Endothelial cell of umbilical vein (primary cell): ENCODE data around the gene SLC35F5. TPM values are rescaled to one million over a fixed set of nuclear protein-coding genes. Genes with fewer than 3 reads are reported as not detected.

Source experiments
- BruUV-seq: library from RNA; stranded (reverse); fragments of 400-500 nt; replicated peaks from 2 replicates; lab custom pipeline; 2021; lab: Mats Ljungman, UMichigan
- CTCF ChIA-PET: fragments of 300-600, 350-600 bp; sonication (Branson Sonifier 250); formaldehyde crosslinking; loops from one replicate; lab custom pipeline; 2021; ENCODE audit warnings: antibody characterized with exemption, inconsistent platforms; lab: Charles Lee
- POLR2A ChIA-PET: fragments of 300-600, 350-600 bp; sonication (Branson Sonifier 250); formaldehyde crosslinking; loops from one replicate; lab custom pipeline; 2021; ENCODE audit warnings: antibody characterized with exemption, inconsistent platforms; lab: Charles Lee
- DNase-seq: peaks from one replicate; pipeline ENCODE4 v3.0.0-alpha.2; 2011; ENCODE audit warnings: low read depth, low spot score
- FAIRE-seq: peaks from 2 replicates; lab custom pipeline; 2011; peaks lifted over from hg19 to GRCh38; lab: Jason Lieb, UNC
- H2AFZ ChIP-seq: 2 replicates; pipeline ENCODE4 v1.6.0; 2012; ENCODE audit warnings: low read depth, low read length, control low read depth, inconsistent platforms
- H3K27ac ChIP-seq: 2 replicates; pipeline ENCODE4 v1.5.1; 2011; ENCODE audit warnings: low read depth, mild to moderate bottlenecking, control low read depth, low read length, moderate library complexity; ENCODE audit not compliant: insufficient read depth
- H3K27me3 ChIP-seq, 2 experiments: 2 replicates each; pipeline versions ENCODE4 v1.6.0 to v1.6.1; 2011; ENCODE audit warnings: low read length in 2 of 2, mixed read lengths in 1 of 2; ENCODE audit not compliant: control insufficient read depth in 2 of 2, insufficient read depth in 2 of 2
- H3K36me3 ChIP-seq, 2 experiments: 2 replicates in 1 of 2; 3 replicates in 1 of 2; pipeline ENCODE4 v1.5.1; 2011; ENCODE audit warnings: low read length in 2 of 2, mild to moderate bottlenecking in 1 of 2, moderate library complexity in 1 of 2; ENCODE audit not compliant: control insufficient read depth in 2 of 2, insufficient read depth in 2 of 2; ENCODE audit errors: extremely low read depth in 1 of 2
- H3K4me1 ChIP-seq: 3 replicates; pipeline ENCODE4 v1.5.1; 2011; ENCODE audit warnings: mild to moderate bottlenecking, low read length; ENCODE audit not compliant: control insufficient read depth, insufficient read depth; ENCODE audit errors: extremely low read depth
- H3K4me2 ChIP-seq: 2 replicates; pipeline ENCODE4 v1.6.1; 2011; ENCODE audit warnings: low read length, control low read depth, mixed read lengths; ENCODE audit not compliant: insufficient read depth
- H3K4me3 ChIP-seq, 3 experiments: fragments of 200-600 bp in 1 of 3; sonication (generic), shearing (Covaris generic) in 1 of 3; replicated peaks in 1 of 3; 2 replicates each; pipeline ENCODE4 v1.5.1; 2011 to 2016; ENCODE audit warnings: control low read depth in 3 of 3, low read length in 3 of 3, mild to moderate bottlenecking in 2 of 3, inconsistent platforms in 1 of 3, low read depth in 1 of 3, moderate library complexity in 1 of 3; ENCODE audit not compliant: insufficient read depth in 1 of 3
- H3K79me2 ChIP-seq: 2 replicates; pipeline ENCODE4 v1.6.0; 2012; ENCODE audit warnings: low read length, inconsistent platforms; ENCODE audit not compliant: control insufficient read depth, insufficient read depth
- H3K9ac ChIP-seq: replicated peaks from 2 replicates; pipeline ENCODE3; 2011; ENCODE audit warnings: low read length, control low read depth; ENCODE audit not compliant: insufficient read depth; ENCODE audit errors: extremely low read depth
- H3K9me1 ChIP-seq: replicated peaks from 3 replicates; pipeline ENCODE4 v1.6.0; 2011; ENCODE audit warnings: mild to moderate bottlenecking, low read length; ENCODE audit not compliant: control insufficient read depth, insufficient read depth; ENCODE audit errors: extremely low read depth
- H3K9me3 ChIP-seq: replicated peaks from 2 replicates; pipeline ENCODE4 v1.5.1; 2012; ENCODE audit warnings: low read length, inconsistent platforms; ENCODE audit not compliant: control insufficient read depth, insufficient read depth
- H4K20me1 ChIP-seq: replicated peaks from 2 replicates; pipeline ENCODE3; 2011; ENCODE audit warnings: mild to moderate bottlenecking, low read length; ENCODE audit not compliant: control insufficient read depth, insufficient read depth; ENCODE audit errors: extremely low read depth
- EZH2 ChIP-seq: IDR thresholded peaks from 2 replicates; pipeline ENCODE4 v1.6.1; 2012; ENCODE audit warnings: borderline replicate concordance, low read depth, mild to moderate bottlenecking, moderate library complexity, low read length, inconsistent platforms; ENCODE audit not compliant: severe bottlenecking
- FOS ChIP-seq: IDR thresholded peaks from 2 replicates; pipeline ENCODE4 v1.6.1; 2011; ENCODE audit warnings: mild to moderate bottlenecking, low read length, moderate library complexity, borderline replicate concordance; ENCODE audit not compliant: insufficient read depth
- GATA2 ChIP-seq: IDR thresholded peaks from 2 replicates; pipeline ENCODE4 v1.7.0; 2011; ENCODE audit warnings: low read depth, mild to moderate bottlenecking, moderate library complexity, mixed read lengths, low read length; ENCODE audit not compliant: insufficient read length, insufficient read depth
- JUN ChIP-seq: IDR thresholded peaks from 2 replicates; pipeline ENCODE4 v1.6.1; 2011; ENCODE audit warnings: borderline replicate concordance, low read depth; ENCODE audit not compliant: insufficient read length, insufficient read depth
- MYC ChIP-seq: IDR thresholded peaks from one replicate; pipeline ENCODE4 v1.6.1; 2011; ENCODE audit warnings: mild to moderate bottlenecking, low read depth, low read length
- POLR2A ChIP-seq: IDR thresholded peaks from 2 replicates; pipeline ENCODE4 v1.6.1; 2012; ENCODE audit warnings: low read depth, mild to moderate bottlenecking, control low read depth, low read length
- POLR2AphosphoS5 ChIP-seq: IDR thresholded peaks from 2 replicates; pipeline ENCODE4 v1.6.1; 2012; ENCODE audit warnings: low read depth, mild to moderate bottlenecking, control low read depth, low read length, moderate library complexity; ENCODE audit not compliant: insufficient read depth
- dilution Hi-C: fragments of 300-500 bp; cut with MboI; formaldehyde crosslinking; loops from one replicate; pipeline ENCODE4 v1.15.0; 2019; ENCODE audit warnings: low sequenced_read_pairs; ENCODE audit not compliant: extremely low pct_ligation_motif_present
- intact Hi-C: fragments of 100-400 bp; cut with micrococcal nuclease; formaldehyde crosslinking; loops from one replicate; pipeline ENCODE4 v1.10.0; 2022
- polyA plus RNA-seq, 4 experiments: library from polyadenylated mRNA; depleted of rRNA in 3 of 4; stranded (reverse) in 3 of 4; unstranded in 1 of 4; fragments of >200 nt; gene quantifications; 2 replicates each; pipeline versions ENCODE4 v1.2.1 to v1.2.3, GENCODE V29; 2011 to 2012; ENCODE audit warnings: missing spikeins in 1 of 4
- total RNA-seq: library from RNA; stranded (reverse); gene quantifications from 2 replicates; pipeline ENCODE4 v1.2.3, GENCODE V29; 2021
- TF ChIP-seq, protein P1 (sequence below): IDR thresholded peaks from 2 replicates; pipeline ENCODE4 v1.6.1; 2011; ENCODE audit not compliant: insufficient read depth, insufficient read length
- TF ChIP-seq, protein P2 (sequence below), 2 donors: IDR thresholded peaks; 1 replicate in 1 of 2; 2 replicates in 1 of 2; pipeline ENCODE4 v1.5.1; 2011; ENCODE audit warnings: low read length in 2 of 2, mild to moderate bottlenecking in 2 of 2, moderate library complexity in 2 of 2, control low read depth in 1 of 2, inconsistent platforms in 1 of 2, low read depth in 1 of 2; ENCODE audit not compliant: insufficient read depth in 1 of 2; ENCODE audit errors: extremely low read depth in 1 of 2

SLC35F5 gene
- total and polyA plus RNA-seq, 2 donors (not counting 3 experiments of a cell fraction or from before 2014, with no cell fraction given): 22.4 to 51.1 TPM

DNA sequence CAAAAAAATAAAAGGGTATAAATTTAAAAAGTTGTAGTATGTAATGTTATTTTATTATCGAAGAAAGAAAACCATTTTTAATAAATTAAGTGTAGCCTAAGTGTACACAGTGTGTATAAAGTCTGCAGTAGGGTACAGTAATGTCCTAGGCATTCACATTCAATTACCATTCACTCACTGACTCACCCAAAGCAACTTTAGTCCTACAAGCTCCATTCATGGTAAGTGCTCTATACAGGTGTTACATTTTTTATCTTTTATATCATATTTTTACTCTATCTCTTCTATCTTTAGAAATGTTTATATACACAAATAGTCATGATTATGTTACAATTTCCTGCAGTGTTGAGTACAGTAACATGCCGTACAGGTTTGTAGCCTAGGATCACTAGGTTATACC, 69.9 kb downstream of the SLC35F5 start:
- TF ChIP-seq, protein P1, sequence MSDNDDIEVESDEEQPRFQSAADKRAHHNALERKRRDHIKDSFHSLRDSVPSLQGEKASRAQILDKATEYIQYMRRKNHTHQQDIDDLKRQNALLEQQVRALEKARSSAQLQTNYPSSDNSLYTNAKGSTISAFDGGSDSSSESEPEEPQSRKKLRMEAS: no peak
- TF ChIP-seq FOS (no peak), GATA2 (no peak), EZH2 (no peak), MYC (no peak), POLR2AphosphoS5 (no peak), POLR2A (no peak), JUN (no peak)
- TF ChIP-seq, protein P2, sequence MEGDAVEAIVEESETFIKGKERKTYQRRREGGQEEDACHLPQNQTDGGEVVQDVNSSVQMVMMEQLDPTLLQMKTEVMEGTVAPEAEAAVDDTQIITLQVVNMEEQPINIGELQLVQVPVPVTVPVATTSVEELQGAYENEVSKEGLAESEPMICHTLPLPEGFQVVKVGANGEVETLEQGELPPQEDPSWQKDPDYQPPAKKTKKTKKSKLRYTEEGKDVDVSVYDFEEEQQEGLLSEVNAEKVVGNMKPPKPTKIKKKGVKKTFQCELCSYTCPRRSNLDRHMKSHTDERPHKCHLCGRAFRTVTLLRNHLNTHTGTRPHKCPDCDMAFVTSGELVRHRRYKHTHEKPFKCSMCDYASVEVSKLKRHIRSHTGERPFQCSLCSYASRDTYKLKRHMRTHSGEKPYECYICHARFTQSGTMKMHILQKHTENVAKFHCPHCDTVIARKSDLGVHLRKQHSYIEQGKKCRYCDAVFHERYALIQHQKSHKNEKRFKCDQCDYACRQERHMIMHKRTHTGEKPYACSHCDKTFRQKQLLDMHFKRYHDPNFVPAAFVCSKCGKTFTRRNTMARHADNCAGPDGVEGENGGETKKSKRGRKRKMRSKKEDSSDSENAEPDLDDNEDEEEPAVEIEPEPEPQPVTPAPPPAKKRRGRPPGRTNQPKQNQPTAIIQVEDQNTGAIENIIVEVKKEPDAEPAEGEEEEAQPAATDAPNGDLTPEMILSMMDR (IDR thresholded peaks at IDR 0.05; ENCODE audit: extremely low read depth in 1 of 2, insufficient read depth in 1 of 2, low read depth in 1 of 2, low read length in 2 of 2): no peak
- ChIA-PET POLR2A (no interaction called here), CTCF (interaction anchor here (1.6 kb wide), 1 partner anchor 10 kb away, joined by 5 read pairs; no protein-coding TSS in a partner anchor)
- Histone ChIP-seq H4K20me1 (no peaks in the 10 kb centered on the region), H3K27me3 (peaks cover 3 to 6% of the 10 kb centered on the region in 2 experiments), H3K4me2 (no peak overlapping the region), H3K9me3 (no peaks in the 10 kb centered on the region), H2AFZ (no peak overlapping the region), H3K4me3 (no peak overlapping the region), H3K79me2 (no peaks in the 10 kb centered on the region), H3K27ac (no peak overlapping the region), H3K4me1 (no peaks in the 10 kb centered on the region), H3K36me3 (no peaks in the 10 kb centered on the region), H3K9me1 (no peaks in the 10 kb centered on the region), H3K9ac (no peak overlapping the region)
- FAIRE-seq (no peak), DNase-seq (no peak)
- intact Hi-C loops: no loop called here
- no TSS peak for BruUV-seq
- dilution Hi-C loops: no loop called here
